Activated CD8-positive, alpha-beta T cell treated with anti-CD3 and anti-CD28 coated beads for 36 hours (primary cell): ENCODE measurements around the gene GRK4. TPM values are rescaled to one million over a fixed set of nuclear protein-coding genes. Genes with fewer than 3 reads are reported as not detected.
A peak's percentile ranks its signal among the peaks of the same experiment; 100 is the strongest.

ENCODE experiments used
- ATAC-seq: fragments of 200-7000 bp; cut with Tn5 transposase; one replicate; pipeline ENCODE4 v1.10.0; 2021; ENCODE audit warnings: mild to moderate bottlenecking, moderate library complexity
- CTCF ChIA-PET: fragments of 350-600 bp; sonication (Branson Sonifier 250); formaldehyde crosslinking; loops from one replicate; lab custom pipeline; 2021; ENCODE audit warnings: antibody characterized with exemption; lab: Charles Lee
- POLR2A ChIA-PET: fragments of 350-600 bp; sonication (Branson Sonifier 250); formaldehyde crosslinking; loops from one replicate; lab custom pipeline; 2021; ENCODE audit warnings: antibody characterized with exemption; lab: Charles Lee
- DNase-seq: peaks from one replicate; pipeline ENCODE4 v3.0.0-alpha.2; 2020
- H3K27ac Mint-ChIP-seq: one replicate; pipeline ENCODE4 v1.8.0; 2021; ENCODE audit warnings: mild to moderate bottlenecking, mixed read lengths
- H3K27me3 Mint-ChIP-seq: one replicate; pipeline ENCODE4 v1.8.0; 2021; ENCODE audit warnings: mixed read lengths
- H3K36me3 Mint-ChIP-seq: one replicate; pipeline ENCODE4 v1.8.0; 2021; ENCODE audit warnings: low read depth, mixed read lengths
- H3K4me1 Mint-ChIP-seq: one replicate; pipeline ENCODE4 v1.8.0; 2021; ENCODE audit warnings: low read depth, mixed read lengths
- H3K4me3 Mint-ChIP-seq: one replicate; pipeline ENCODE4 v1.8.0; 2021; ENCODE audit warnings: mild to moderate bottlenecking, moderate library complexity, mixed read lengths
- H3K9me3 Mint-ChIP-seq: one replicate; pipeline ENCODE4 v1.8.0; 2021; ENCODE audit warnings: mixed read lengths
- CTCF ChIP-seq: fragments of 200-600 bp; IDR thresholded peaks from one replicate; pipeline ENCODE4 v1.8.0; 2022; ENCODE audit warnings: antibody characterized with exemption, mild to moderate bottlenecking
- intact Hi-C: fragments of 100-400 bp; cut with micrococcal nuclease; formaldehyde crosslinking; loops from one replicate; pipeline ENCODE4 v1.10.0; 2022
- total RNA-seq, 2 experiments: library from RNA; stranded (reverse); gene quantifications; one replicate each; pipeline ENCODE4 v1.2.3, GENCODE V29; 2021

The GRK4 gene
- total RNA-seq, 2 experiments from 2014 or later, result 2.8 to 3.0 TPM

- ChIA-PET POLR2A (interaction anchor here (0.7 to 7.6 kb wide), 25 partner anchors 8 to 467 kb away, joined by 3 to 121 read pairs (median 5); partner anchors contain the start of genes GRK4 and NOP14), CTCF (interaction anchor here (1.0 to 6.2 kb wide), 8 partner anchors 9 to 399 kb away, joined by 3 to 59 read pairs (median 4); no protein-coding TSS in a partner anchor)
- DNase-seq, result peak; percentile 97
- H3K27me3 Mint-ChIP-seq, result no peaks in the 10 kb centered on the region
- peak overlapping the region; percentile 87 for H3K4me3 Mint-ChIP-seq
- peak; percentile 45 for ATAC-seq
- intact Hi-C loops, result loop anchor here (5.0 kb wide), 3 partner anchors 88 to 188 kb away; no protein-coding TSS in a partner anchor
- no peak for TF ChIP-seq CTCF
- peaks cover 65% of the 10 kb centered on the region for H3K36me3 Mint-ChIP-seq
- H3K4me1 Mint-ChIP-seq, result peaks cover 49% of the 10 kb centered on the region
- H3K27ac Mint-ChIP-seq, result peak overlapping the region; percentile 90
- H3K9me3 Mint-ChIP-seq, result no peaks in the 10 kb centered on the region
Observed at GRCh38 chr4:2934813-2935761, 28.3 kb upstream of the GRK4 start.

- peak overlapping the region; percentile 90 for H3K27ac Mint-ChIP-seq
- peak; percentile 94 for DNase-seq
- H3K9me3 Mint-ChIP-seq, result no peaks in the 10 kb centered on the region
- peak overlapping the region; percentile 87 for H3K4me3 Mint-ChIP-seq
- intact Hi-C loops, result loop anchor here (2.0 to 5.0 kb wide), 4 partner anchors 27 to 189 kb away; partner anchors contain the start of genes GRK4 and NOP14
- POLR2A ChIA-PET, result interaction anchor here (0.7 to 7.6 kb wide), 27 partner anchors 9 to 468 kb away, joined by 3 to 121 read pairs (median 5); partner anchors contain the start of genes GRK4 and NOP14
- TF ChIP-seq CTCF, result no peak
- no peaks in the 10 kb centered on the region for H3K27me3 Mint-ChIP-seq
- peaks cover 52% of the 10 kb centered on the region for H3K4me1 Mint-ChIP-seq
- CTCF ChIA-PET, result interaction anchor here (0.8 to 6.2 kb wide), 10 partner anchors 9 to 400 kb away, joined by 3 to 59 read pairs (median 4); no protein-coding TSS in a partner anchor
- peaks cover 68% of the 10 kb centered on the region for H3K36me3 Mint-ChIP-seq
- peak; percentile 69 for ATAC-seq
Observed at GRCh38 chr4:2935762-2936743, 27.3 kb upstream of the GRK4 start.

GRCh38 chr4:2936773-2937145 lies 26.6 kb upstream of the GRK4 start:
- Mint-ChIP-seq H3K4me1 (peaks cover 53% of the 10 kb centered on the region), H3K27me3 (no peaks in the 10 kb centered on the region), H3K9me3 (no peaks in the 10 kb centered on the region), H3K27ac (peak overlapping the region; percentile 90), H3K36me3 (peaks cover 69% of the 10 kb centered on the region), H3K4me3 (peak overlapping the region; percentile 87)
- DNase-seq, result peak; percentile 79
- intact Hi-C loops, result loop anchor here (2.0 to 5.0 kb wide), 4 partner anchors 26 to 189 kb away; partner anchors contain the start of genes GRK4 and NOP14
- POLR2A ChIA-PET, result interaction anchor here (1.0 to 7.6 kb wide), 12 partner anchors 13 to 190 kb away, joined by 3 to 121 read pairs (median 8); no protein-coding TSS in a partner anchor
- no peak for TF ChIP-seq CTCF
- ATAC-seq, result peak; percentile 32
- CTCF ChIA-PET, result interaction anchor here (0.8 to 6.2 kb wide), 5 partner anchors 8 to 191 kb away, joined by 3 to 59 read pairs (median 5); no protein-coding TSS in a partner anchor

GRCh38 chr4:2937146-2937857 lies 26.1 kb upstream of the GRK4 start:
- H3K4me1 Mint-ChIP-seq, result peaks cover 52% of the 10 kb centered on the region
- peak overlapping the region; percentile 87 for H3K4me3 Mint-ChIP-seq
- DNase-seq (peak; percentile 40), ATAC-seq (no peak)
- no peaks in the 10 kb centered on the region for H3K27me3 Mint-ChIP-seq
- CTCF ChIA-PET, result interaction anchor here (0.8 to 6.2 kb wide), 4 partner anchors 11 to 192 kb away, joined by 3 to 59 read pairs (median 3); no protein-coding TSS in a partner anchor
- no peak for TF ChIP-seq CTCF
- H3K36me3 Mint-ChIP-seq, result peaks cover 68% of the 10 kb centered on the region
- intact Hi-C loops, result loop anchor here (2.0 to 5.0 kb wide), 4 partner anchors 25 to 190 kb away; partner anchors contain the start of genes GRK4 and NOP14
- H3K9me3 Mint-ChIP-seq, result no peaks in the 10 kb centered on the region
- peak overlapping the region; percentile 90 for H3K27ac Mint-ChIP-seq
- POLR2A ChIA-PET, result interaction anchor here (1.0 to 7.6 kb wide), 10 partner anchors 13 to 191 kb away, joined by 3 to 121 read pairs (median 9); no protein-coding TSS in a partner anchor
